NCI-H345 (cell line): ENCODE results near the gene AFAP1L2.
A peak's percentile ranks its signal among the peaks of the same experiment; 100 is the strongest.

Source experiments
- DNase-seq: peaks from one replicate; lab custom pipeline; 2025; lab: John Stamatoyannopoulos, UW

The AFAP1L2 gene

GRCh38 chr10:114266521-114266920 lies 137.8 kb downstream of the AFAP1L2 start:
- peak; percentile 28 for DNase-seq

GRCh38 chr10:114265392-114266053 lies 138.8 kb downstream of the AFAP1L2 start:
- no peak for DNase-seq

GRCh38 chr10:114262496-114262895 lies 141.8 kb downstream of the AFAP1L2 start:
- no peak for DNase-seq

DNA sequence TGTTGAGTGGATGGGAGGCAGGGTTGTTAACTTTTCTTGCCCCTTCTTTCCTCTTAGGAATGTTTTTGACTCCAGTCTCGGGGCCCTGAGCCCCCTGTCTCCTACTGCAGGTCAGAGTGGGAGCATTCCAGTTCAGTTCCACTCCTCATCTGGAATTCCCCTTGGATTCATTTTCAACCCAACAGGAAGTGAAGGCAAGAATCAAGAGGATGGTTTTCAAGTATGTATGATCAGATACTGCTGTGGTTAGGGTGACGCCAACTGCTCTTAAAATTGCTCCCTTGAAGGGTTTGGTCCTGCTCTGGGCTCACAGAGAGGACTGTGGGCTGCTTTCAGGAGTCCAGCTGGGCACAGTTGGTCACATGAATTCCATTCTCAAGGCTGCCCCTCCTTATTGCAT lies 143.2 kb downstream of the AFAP1L2 start:
- no peak for DNase-seq

DNA sequence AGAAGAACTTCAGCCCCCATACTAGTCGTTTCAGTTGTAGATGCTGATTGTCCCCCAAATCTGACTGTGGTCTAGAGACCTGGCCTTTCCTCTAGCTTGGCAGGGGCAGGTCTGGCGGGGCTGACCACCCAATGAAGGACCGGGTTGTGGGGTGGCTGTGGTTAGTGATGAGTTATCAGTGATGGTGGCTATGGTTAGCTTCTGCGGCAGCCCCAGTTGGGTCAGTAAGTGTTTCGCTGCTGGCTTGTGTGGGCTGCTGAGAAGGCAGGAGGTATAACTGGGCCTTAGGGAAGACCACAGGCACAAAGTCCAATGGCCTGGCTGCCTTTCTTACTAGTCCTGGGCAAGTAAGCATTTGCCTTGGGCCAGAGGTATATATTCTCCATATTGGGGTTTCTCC lies 143.9 kb downstream of the AFAP1L2 start:
- DNase-seq, result no peak

GRCh38 chr10:114259824-114260223 lies 144.5 kb downstream of the AFAP1L2 start:
- DNase-seq, result no peak

GRCh38 chr10:114258274-114258840 lies 145.9 kb downstream of the AFAP1L2 start:
- no peak for DNase-seq

- DNase-seq, result no peak
Measured at GRCh38 chr10:114257498-114257897, 146.8 kb downstream of the AFAP1L2 start.

GRCh38 chr10:114256822-114257221 lies 147.5 kb downstream of the AFAP1L2 start:
- DNase-seq, result no peak

GRCh38 chr10:114256008-114256765 lies 148.1 kb downstream of the AFAP1L2 start:
- DNase-seq, result no peak

DNA sequence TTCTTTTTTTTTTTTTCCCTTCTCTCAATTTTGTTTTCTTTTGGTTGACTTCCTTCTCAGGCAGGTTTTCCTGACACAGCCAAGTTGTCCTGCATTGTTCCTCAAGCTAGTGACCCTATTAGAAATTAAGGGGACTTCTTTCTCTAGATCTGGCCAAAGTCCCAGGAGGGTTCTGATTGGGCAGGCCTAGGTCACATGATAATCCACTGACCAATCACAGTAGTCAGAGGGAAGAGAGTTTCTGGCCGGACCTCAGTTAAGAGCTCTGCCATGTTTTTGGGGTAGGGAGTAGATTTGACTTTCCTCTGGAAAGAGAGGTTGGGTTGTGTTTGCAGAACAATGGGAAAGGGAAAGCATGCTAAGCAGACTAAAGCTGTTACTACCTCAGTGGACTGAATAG lies 149.1 kb downstream of the AFAP1L2 start:
- no peak for DNase-seq

- DNase-seq, result no peak
Measured at GRCh38 chr10:114252883-114253282, 151.4 kb downstream of the AFAP1L2 start.

DNA sequence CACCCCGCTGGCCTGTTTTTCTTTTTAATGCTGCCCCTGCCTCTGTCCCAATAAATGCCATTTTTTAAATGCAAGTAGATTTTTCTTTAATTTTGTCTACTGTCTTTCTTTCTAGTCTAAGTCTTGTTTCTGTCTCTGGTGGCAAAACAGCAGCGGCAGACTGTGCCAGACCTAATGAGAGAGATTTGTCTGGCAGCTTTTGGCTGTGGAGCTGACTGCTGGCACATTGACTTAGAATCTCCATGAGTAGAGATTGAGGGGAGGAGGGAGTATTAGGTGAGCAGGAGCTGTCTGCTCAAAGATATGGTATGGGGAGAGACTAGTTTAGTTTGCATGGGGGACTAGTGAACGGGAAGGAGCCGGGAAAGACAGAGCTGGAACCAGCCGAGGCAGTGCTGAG lies 152.2 kb downstream of the AFAP1L2 start:
- no peak for DNase-seq

- no peak for DNase-seq
Measured at GRCh38 chr10:114250716-114251115, 153.6 kb downstream of the AFAP1L2 start.

GRCh38 chr10:114250236-114250635 lies 154.1 kb downstream of the AFAP1L2 start:
- no peak for DNase-seq

- DNase-seq, result no peak
Measured at GRCh38 chr10:114246679-114247305, 157.5 kb downstream of the AFAP1L2 start.

- no peak for DNase-seq
Measured at GRCh38 chr10:114245121-114245791, 159.0 kb downstream of the AFAP1L2 start.
